Activated gamma-delta T cell (primary cell): ENCODE measurements around the gene KCNT1.

Source experiments
- DNase-seq: peaks from one replicate; lab custom pipeline; 2025; lab: John Stamatoyannopoulos, UW

Gene KCNT1

DNA sequence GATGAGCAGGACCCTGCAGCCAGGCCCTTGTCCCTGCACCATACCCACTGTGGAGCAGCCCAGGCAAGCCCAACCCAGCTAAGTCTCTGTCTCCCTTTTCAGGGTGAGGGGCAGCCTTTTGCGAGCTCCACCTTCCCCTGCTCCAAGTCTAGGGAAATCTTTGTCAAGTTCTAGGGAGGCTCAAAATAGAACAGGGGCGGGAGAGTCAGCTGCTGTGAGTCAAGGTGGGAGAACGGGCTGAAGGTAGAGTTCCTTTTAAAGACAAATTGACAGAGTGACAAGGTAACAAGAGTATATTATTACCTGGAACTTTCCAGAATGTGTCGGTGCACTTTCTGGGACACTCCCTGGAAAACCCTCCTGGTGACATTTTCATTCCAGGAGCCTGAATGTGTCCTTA lies 64.7 kb downstream of the KCNT1 start:
- no peak for DNase-seq

DNA sequence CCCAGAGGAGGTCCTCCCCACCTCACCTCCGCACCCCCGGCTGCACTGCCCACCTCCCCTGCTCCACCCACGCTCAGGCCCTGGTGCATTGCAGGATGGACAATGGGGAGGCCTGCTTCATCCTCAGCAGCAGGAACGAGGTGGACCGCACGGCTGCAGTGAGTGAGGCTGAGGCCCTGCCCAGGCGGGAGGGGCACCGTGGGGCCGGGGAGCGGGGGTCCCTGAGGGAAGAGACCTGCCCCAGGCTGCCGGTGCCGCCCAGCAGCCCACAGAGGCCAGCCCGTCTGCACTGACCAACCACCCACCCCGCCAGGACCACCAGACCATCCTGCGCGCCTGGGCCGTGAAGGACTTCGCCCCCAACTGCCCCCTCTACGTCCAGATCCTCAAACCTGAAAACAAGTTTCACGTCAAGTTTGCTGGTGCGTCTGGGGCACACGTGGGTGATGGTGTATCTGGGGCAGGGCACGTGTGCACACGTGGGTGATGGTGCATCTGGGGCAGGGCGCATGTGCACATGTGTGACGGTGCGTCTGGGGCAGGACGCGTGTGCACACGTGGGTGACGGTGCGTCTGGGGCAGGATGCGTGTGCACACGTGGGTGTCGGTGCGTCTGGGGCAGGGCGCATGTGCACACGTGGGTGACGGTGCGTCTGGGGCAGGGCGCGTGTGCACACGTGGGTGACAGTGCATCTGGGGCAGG lies 66.7 kb downstream of the KCNT1 start:
- DNase-seq = no peak

DNA sequence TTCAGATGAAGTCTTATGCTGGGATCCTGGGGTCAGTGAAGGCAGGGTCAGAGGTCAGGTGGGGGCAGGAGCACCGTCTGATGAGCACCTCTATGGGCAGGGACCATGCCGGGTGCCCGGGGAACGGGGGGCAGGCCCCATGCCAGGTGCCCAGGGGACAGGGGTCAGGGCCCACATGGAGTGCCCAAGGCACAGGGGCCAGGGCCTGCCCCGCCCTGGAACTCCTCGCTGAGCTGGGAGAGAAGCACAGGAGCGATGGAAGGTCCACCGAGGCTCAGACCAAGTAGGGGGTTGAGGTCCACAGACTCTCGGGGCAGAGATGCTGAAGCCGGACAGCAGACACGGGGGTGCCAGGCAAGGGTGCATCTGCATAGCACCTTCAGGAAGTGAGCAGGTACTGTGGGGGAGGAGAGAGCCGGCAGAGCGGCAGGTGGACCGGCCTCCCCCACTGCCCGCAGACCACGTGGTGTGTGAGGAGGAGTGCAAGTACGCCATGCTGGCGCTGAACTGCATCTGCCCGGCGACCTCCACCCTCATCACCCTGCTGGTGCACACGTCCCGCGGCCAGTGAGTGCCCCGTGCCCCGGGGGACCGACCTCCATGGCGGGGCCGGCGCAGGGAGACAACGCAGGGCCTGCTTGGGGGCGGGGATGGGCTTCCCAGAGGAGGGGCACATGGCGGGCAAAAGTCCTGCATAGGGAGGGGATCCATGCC lies 67.7 kb downstream of the KCNT1 start:
- no peak for DNase-seq

DNA sequence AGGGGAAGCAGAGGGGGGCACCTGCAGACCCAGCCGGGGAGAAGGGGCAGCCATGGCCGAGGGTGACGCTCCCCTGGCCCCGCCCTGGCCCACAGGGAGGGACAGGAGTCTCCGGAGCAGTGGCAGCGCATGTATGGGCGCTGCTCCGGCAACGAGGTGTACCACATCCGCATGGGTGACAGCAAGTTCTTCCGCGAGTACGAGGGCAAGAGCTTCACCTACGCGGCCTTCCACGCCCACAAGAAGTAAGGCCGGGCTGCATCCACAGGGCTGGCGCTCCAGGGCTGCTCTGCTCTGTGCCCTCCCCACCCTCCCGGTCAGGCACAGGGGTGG lies 68.2 kb downstream of the KCNT1 start:
- no peak for DNase-seq

DNA sequence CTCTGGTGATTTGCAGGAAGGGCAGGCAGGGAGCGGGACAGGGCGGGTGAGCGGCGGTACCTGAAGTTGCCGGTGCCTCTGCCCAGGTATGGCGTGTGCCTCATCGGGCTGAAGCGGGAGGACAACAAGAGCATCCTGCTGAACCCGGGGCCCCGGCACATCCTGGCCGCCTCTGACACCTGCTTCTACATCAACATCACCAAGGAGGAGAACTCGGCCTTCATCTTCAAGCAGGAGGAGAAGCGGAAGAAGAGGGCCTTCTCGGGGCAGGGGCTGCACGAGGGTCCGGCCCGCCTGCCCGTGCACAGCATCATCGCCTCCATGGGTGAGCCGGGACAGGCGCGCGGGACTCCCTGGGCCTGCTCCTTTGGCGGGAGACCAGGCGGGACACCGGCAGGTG lies 68.8 kb downstream of the KCNT1 start:
- DNase-seq = no peak

DNA sequence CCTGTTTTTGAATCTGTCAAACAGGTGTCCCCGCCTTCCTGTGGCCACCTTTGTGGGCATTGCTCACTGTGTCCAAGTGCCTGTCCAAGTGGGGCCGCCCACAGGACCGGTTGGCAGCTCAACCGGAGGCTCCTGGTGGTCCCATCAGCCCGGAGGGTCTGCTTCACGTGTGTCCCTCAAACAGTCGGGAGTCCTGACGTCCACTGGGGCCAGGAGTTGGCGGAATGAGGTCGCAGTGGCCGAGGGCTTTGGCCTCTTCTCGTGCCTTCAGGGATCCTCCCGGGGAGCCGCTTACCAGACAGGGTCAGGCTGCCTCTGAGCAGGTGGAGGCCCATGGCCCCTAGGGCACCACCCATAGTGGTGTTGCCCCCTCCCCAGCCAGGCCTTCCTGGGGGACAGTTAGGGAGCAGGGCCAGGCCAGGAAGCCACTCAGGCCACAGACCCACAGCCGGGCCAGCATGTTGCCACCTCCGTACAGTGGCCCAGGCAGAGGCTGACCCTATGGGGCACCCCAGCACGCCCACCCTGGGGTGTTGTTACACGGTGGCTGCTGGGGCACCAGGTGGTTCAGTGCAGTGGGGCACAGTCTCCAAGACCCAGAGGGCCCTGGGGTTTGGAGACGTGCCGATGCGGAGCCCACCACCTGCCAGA lies 69.5 kb downstream of the KCNT1 start:
- DNase-seq = no peak

DNA sequence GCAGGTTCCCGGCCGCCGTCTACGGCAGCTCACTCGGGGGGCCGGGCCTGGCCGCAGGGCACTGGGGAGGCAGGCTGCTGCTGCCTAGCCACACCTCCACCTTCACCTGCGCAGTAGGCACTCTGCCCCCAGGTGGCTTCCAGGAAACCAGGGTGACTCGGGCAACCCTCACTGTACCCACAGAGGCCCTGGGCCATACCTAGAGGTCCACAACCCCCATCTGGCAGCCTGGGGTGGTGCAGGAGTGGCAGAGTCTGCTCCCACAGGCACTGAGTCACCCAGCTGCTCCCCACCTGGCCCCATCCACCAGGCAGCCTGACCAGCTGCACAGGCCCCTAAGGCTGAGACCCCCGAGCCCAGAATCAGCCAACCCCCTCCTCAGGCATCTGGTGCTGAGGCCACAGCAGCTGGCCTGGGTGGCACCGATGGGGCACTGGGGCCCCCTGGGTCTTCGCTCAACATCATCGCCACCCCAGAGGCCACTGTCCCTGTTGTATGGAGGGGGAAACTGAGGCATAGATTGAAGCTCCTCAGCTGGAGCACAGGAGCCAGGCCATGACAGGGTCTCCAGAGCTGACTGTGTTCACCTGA lies 70.2 kb downstream of the KCNT1 start:
- no peak for DNase-seq

DNA sequence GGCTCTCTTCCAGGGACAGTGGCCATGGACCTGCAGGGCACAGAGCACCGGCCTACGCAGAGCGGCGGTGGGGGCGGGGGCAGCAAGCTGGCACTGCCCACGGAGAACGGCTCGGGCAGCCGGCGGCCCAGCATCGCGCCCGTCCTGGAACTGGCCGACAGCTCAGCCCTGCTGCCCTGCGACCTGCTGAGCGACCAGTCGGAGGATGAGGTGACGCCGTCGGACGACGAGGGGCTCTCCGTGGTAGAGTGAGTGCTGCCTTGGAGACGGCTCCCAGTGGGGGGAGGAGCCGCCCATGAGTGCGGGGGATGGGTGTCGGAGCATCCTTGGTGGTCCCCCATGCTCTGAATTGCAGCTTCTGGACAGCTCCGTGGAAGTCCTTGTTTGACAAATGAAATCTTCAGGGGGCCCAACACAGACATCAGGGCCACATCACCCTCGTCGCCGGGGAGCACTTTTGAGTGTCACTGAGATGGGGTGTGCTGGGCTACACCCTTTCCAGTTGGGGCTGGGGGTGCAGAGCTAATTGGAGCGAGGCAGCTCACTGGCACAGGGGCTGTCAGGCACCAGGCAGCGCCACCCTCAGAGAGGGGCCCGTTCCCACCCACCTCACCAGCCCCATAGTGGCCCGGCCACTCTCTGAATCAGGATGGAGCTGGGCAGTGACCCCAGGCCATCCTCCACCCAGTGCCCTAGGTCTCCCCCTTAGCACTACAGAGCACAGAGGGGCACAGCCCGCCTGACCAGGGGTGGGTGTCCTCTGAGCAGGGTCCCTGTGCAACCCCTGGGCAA lies 70.9 kb downstream of the KCNT1 start:
- DNase-seq = no peak

DNA sequence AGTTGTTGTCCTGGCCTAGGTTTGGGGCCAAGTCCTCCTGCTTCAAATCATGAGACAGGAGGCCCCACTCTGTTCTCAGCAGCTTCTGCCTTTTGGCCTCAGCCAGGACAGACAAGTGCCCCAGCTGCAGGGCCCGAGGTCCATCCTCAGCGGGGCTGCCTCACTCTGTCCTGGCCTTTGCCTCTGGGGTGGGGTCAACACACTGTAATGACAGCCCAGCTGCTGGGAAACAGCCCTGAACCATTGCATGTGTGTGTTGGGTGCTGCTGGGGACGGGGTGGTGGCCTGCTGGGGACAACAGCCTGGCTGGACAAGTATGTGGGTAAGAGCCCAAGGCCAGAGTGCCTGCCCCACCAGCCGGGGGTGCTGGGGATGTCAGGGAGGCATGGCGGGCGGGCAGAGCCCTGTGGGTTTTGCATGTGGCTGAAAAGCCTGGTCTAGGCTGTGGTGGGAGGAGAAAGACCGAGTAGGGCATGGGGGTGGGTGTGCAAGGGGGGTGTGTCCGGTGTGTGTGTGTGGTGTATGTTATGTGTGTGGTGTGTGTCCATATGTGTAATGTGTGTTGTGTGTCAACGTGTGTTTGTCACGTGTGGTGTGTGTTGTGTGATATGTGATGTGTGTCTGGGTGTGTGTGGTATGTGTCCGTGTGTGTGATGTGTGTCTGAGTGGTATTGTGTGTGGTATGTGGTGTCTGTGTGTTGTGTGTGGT lies 71.7 kb downstream of the KCNT1 start:
- DNase-seq = no peak

DNA sequence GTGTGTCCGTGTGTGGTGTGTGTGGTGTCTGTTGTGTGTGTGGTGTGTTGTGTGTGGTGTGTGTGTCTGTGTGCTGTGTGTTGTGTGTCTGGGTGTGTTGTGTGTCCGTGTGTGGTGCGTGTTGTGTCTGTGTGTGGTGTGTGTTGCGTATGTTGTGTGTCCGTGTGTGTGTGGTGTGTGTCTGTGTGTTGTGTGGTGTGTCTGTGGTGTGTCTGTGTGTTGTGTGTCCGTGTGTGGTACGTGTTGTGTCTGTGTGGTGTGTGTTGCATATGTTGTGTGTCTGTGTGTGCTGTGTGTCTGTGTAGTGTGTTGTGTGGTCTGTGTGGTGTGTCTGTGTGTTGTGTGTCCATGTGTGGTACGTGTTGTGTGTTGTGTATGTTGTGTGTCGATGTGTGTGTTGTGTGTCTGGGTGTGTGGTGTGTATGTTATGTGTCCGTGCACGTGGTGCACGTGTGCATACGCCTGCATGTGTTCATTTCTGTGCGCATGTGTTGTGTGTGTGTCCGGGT lies 72.3 kb downstream of the KCNT1 start:
- no peak for DNase-seq

DNA sequence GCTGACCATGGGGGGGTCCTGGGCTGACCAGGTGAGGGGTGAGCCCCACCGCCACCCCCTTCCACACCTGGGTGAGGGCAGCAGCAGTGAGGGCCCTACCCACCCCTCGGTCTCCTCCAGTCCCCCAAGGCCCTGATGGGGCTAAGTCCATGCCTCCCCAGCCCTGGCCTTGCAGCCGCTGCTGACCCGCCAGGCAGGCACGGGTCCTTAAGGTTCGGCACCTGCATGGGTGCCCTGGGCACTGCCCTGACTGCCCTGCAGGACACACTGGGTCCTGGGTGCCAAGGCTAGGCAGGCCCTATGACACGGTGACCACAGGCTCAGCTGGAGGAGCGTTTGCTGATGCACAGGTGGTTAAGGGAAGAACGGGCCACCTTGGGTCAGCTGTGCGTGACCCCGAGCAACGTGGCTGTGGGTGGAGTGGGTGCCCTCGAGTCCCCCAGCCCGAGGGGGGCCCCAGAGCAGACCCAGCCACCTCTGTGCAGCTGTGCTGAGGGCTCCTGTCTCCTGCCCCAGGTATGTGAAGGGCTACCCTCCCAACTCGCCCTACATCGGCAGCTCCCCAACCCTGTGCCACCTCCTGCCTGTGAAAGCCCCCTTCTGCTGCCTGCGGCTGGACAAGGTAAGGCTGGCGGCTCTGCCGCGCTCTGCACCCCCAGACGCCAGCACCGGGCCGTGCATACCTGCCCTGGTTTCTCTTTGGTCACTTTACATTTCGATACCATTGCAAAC lies 73.0 kb downstream of the KCNT1 start:
- DNase-seq = no peak

DNA sequence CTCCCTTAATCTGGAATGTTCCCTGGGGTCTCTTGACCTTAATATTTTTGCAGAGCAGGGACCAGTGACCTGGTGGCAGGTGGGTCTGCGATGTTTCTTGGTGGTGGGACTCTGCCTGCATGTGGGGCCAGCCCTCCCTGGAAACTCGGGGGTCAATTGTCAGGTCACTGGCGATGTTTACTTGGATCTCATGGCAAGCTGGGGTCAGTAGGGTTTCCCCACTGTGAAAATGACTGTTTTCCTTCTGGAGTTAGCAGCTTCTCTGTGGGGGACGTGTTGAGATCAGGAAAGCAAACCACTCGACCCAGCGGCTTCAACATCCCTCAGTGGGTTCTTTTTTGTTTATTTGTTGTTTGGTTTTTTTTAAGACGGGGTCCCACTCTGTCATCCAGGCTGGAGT lies 73.9 kb downstream of the KCNT1 start:
- DNase-seq = no peak

DNA sequence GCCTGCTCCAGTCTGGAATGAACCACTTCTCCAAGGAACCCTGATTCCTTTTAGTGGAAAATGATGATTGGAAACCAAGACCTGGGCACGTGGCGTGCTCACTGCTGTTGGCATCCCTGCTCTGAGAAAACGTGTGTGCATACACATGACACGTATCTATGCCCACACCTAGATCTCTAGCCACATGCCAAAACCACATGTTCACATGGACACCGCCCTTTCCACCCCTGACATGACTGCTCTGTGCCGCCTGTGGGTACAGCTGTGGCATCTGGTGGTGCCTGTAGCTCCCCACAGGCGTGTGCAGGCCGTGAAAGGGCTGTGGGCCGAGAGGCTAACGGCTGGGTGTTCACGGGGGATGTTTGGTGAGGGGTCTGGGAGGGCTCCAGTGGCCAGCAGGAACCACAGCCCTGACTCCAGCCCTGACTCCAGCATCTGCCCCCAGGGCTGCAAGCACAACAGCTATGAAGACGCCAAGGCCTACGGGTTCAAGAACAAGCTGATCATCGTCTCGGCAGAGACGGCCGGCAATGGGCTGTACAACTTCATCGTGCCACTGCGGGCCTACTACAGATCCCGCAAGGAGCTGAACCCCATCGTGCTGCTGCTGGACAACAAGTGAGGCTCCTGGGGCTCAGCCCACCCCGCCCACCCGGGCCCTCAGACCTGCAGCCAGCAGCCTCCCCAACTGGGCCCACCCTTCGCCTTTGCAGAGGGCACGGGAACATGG lies 75.1 kb downstream of the KCNT1 start:
- no peak for DNase-seq

DNA sequence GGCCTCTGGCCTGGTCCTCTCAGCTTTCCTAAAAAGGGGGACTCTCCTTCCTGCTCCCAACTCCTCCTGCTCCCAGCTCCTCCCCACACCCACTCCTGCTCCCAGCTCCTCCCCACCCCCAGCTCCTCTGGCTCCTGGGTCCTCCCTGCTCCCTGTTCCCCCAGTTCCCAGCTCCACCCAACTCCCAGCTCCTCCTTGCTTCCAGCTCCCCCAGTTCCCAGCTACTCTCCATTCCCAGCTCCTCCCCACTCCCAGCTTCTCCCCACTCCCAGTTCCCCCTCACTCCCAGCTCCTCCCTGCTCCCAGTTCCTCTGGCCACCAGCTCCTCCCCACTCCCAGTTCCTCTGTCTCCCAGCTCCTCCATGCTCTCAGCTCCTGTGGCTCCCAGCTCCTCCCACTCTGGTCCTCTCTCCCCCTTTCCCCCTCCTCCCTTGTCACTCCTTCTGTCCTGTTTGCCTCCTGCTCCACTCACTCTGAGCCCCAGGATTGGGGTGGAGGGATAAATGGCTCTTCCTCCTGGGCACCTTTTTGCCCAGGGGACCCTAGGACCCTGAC lies 75.7 kb downstream of the KCNT1 start:
- DNase-seq = no peak

DNA sequence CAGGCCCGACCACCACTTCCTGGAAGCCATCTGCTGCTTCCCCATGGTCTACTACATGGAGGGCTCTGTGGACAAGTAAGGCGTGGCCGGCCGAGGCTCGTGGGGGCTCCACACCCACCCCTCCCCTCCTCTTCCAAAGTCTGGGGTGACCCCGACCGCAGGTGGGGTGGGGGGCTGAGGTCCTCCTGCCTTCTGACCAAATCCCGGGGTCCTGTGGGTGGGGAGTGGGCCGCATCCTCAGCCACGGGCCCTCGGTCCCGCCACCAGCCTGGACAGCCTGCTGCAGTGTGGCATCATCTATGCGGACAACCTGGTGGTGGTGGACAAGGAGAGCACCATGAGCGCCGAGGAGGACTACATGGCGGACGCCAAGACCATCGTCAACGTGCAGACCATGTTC lies 76.4 kb downstream of the KCNT1 start:
- no peak for DNase-seq

DNA sequence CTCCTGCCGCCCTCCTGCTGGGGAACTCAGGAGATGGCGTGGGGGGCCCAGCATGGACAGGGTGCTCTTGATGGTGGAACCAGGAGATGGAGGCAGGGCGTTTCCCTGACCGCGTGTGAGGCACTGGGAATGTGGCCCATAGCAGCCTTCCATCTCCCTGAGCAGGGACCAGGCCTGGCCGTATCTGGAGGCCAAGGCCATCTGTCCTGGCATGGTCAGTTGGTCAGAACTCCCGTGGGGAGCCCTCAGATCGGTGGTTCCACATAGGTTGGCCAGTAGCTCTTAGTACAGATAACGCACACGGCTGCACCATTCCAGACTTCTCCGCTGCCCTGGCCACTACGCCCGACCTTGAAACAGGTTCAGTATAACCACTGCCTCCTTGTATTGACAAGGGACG lies 77.6 kb downstream of the KCNT1 start:
- DNase-seq = no peak

DNA sequence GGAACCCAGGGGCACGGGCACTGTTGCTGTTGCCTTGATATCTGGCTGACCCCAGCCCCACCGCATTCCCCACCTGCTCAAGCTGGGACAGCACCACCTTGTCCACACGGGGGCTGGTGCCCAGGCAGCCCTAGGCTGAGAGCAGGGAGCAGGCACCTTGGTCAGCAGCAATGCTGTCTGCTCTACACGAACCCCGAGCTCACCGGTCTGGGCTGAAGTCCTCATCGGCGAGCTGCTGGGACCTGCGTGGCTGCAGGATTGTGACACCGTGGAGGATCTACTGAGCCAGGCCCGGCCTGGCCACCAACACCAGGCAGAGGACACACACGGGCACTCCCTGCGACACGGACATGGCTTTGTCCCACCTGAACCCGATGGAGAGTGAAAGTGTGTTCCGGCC lies 78.1 kb downstream of the KCNT1 start:
- DNase-seq = no peak

DNA sequence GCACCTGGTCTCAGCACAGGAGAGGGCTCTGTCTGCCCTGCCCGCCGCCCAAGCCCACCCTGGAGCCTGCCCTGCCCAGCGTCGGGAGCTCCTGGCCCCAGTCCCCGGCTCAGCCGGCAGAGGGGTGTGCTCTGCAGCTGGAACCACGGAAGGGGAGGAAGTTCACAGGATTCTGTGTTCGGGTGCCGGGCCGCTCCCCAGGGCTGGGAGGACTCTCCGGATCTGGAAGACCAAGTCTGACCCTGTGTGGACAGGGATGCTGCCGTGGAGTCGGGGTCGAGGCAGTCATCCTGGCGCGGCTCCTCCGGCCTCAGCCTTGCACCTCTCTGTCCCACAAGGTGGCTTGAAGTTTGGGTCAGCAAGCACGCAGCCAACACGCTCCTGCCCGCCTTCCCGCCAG lies 78.6 kb downstream of the KCNT1 start:
- DNase-seq = no peak

DNA sequence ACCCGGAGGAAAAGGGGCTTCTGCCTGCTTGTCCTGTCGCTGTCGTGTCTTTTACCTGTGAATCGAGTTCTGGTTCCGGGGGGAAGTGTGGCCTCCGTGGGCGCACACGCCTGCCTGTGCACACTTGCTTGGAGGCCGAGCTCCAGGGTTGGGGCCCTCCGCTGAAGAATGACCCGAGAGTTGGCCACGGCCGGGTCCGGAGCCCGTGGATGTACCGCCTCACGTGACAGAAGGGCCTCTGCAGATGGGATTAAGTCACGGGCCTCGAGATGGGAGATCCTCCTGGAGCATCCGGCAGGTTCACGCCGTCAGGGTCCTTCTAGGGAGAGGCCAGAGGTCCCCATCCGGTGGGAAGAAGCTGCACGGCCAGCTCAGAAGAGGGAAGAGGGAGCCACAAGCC lies 81.0 kb downstream of the KCNT1 start:
- no peak for DNase-seq
